ENCODE measurements around the gene ART4.

DNA sequence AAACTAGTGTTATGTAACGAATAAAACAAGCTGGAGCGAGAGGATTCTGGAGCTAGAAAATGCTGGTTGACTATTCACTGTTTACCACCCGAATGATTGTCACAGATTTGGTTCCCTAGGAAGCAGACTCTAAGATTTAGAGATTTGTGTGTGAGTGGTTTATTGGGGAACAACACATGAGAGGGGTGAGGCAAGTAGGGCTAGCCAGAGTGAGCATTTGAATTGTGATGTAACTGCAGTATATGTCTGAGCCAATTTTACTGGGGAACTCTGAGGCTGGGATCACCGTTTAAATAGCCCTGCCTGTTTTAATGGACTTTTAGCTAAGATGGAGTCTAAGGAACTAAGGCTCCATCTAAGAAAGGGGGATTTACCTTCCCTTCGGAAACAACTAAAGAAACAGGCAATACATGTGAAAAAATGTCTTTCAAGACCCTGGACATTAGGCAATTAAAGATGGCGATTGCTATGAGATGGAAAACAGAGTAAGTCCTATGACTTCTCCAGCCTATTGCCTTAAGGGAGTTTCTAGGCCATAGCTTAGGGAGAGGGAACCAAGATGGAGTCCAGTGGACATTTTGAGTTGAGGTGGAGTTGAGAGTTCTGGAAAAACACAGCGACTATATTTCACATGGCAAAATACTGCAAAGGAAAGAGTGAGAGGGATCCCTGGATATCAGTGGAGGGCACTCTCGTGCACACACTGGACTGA is 36.1 kb upstream of the ART4 start:
- TF ChIP-seq CTCF (IDR thresholded peaks at IDR 0.05) (no peak), NFATC4 (CRISPR knock-in tag; IDR thresholded peaks at IDR 0.05) (no peak), MAX (CRISPR knock-in tag; IDR thresholded peaks at IDR 0.05) (no peak), CREM (CRISPR knock-in tag; IDR thresholded peaks at IDR 0.05) (no peak), FOXJ3 (CRISPR knock-in tag; IDR thresholded peaks at IDR 0.05; ENCODE audit: borderline replicate concordance) (no peak), GABPB1 (CRISPR knock-in tag; IDR thresholded peaks at IDR 0.05) (no peak), USF2 (CRISPR knock-in tag; IDR thresholded peaks at IDR 0.05) (no peak), SMAD3 (CRISPR knock-in tag; IDR thresholded peaks at IDR 0.05; ENCODE audit: borderline replicate concordance) (no peak), ATF3 (CRISPR knock-in tag; conservative IDR thresholded peaks at IDR 0.05) (no peak)
- TF ChIP-seq, protein P1, sequence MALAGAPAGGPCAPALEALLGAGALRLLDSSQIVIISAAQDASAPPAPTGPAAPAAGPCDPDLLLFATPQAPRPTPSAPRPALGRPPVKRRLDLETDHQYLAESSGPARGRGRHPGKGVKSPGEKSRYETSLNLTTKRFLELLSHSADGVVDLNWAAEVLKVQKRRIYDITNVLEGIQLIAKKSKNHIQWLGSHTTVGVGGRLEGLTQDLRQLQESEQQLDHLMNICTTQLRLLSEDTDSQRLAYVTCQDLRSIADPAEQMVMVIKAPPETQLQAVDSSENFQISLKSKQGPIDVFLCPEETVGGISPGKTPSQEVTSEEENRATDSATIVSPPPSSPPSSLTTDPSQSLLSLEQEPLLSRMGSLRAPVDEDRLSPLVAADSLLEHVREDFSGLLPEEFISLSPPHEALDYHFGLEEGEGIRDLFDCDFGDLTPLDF (CRISPR knock-in tag; IDR thresholded peaks at IDR 0.05), result no peak
- TF ChIP-seq, protein P2, sequence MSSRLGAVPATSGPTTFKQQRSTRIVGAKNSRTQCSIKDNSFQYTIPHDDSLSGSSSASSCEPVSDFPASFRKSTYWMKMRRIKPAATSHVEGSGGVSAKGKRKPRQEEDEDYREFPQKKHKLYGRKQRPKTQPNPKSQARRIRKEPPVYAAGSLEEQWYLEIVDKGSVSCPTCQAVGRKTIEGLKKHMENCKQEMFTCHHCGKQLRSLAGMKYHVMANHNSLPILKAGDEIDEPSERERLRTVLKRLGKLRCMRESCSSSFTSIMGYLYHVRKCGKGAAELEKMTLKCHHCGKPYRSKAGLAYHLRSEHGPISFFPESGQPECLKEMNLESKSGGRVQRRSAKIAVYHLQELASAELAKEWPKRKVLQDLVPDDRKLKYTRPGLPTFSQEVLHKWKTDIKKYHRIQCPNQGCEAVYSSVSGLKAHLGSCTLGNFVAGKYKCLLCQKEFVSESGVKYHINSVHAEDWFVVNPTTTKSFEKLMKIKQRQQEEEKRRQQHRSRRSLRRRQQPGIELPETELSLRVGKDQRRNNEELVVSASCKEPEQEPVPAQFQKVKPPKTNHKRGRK (CRISPR knock-in tag; IDR thresholded peaks at IDR 0.05; ENCODE audit: borderline replicate concordance), result no peak
- TF ChIP-seq, protein P3, sequence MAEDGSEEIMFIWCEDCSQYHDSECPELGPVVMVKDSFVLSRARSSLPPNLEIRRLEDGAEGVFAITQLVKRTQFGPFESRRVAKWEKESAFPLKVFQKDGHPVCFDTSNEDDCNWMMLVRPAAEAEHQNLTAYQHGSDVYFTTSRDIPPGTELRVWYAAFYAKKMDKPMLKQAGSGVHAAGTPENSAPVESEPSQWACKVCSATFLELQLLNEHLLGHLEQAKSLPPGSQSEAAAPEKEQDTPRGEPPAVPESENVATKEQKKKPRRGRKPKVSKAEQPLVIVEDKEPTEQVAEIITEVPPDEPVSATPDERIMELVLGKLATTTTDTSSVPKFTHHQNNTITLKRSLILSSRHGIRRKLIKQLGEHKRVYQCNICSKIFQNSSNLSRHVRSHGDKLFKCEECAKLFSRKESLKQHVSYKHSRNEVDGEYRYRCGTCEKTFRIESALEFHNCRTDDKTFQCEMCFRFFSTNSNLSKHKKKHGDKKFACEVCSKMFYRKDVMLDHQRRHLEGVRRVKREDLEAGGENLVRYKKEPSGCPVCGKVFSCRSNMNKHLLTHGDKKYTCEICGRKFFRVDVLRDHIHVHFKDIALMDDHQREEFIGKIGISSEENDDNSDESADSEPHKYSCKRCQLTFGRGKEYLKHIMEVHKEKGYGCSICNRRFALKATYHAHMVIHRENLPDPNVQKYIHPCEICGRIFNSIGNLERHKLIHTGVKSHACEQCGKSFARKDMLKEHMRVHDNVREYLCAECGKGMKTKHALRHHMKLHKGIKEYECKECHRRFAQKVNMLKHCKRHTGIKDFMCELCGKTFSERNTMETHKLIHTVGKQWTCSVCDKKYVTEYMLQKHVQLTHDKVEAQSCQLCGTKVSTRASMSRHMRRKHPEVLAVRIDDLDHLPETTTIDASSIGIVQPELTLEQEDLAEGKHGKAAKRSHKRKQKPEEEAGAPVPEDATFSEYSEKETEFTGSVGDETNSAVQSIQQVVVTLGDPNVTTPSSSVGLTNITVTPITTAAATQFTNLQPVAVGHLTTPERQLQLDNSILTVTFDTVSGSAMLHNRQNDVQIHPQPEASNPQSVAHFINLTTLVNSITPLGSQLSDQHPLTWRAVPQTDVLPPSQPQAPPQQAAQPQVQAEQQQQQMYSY (CRISPR knock-in tag; IDR thresholded peaks at IDR 0.05), result no peak
